GM12891 (cell line): ENCODE results near the gene OR2T1. TPM values are rescaled to one million over a fixed set of nuclear protein-coding genes. Genes with fewer than 3 reads are reported as not detected.
A peak's percentile ranks its signal among the peaks of the same experiment; 100 is the strongest.

ENCODE experiments used
- DNase-seq: peaks from one replicate; pipeline ENCODE4 v3.0.0; 2011; ENCODE audit warnings: low spot score; ENCODE audit not compliant: insufficient read length
- FAIRE-seq: peaks from 2 replicates; lab custom pipeline; 2011; peaks lifted over from hg19 to GRCh38; lab: Jason Lieb, UNC
- PAX5 ChIP-seq: IDR thresholded peaks from 2 replicates; pipeline ENCODE4 v1.6.1; 2011; ENCODE audit warnings: low read length, moderate library complexity, mild to moderate bottlenecking; ENCODE audit not compliant: insufficient read depth, severe bottlenecking
- POLR2A ChIP-seq: IDR thresholded peaks from 2 replicates; pipeline ENCODE4 v1.6.1; 2011; ENCODE audit warnings: low read depth, low read length, control low read depth
- POLR2AphosphoS5 ChIP-seq: IDR thresholded peaks from 2 replicates; pipeline ENCODE4 v1.6.1; 2011; ENCODE audit warnings: low read depth, low read length, control low read depth
- POU2F2 ChIP-seq: IDR thresholded peaks from 2 replicates; pipeline ENCODE4 v1.6.1; 2011; ENCODE audit warnings: low read depth, mild to moderate bottlenecking, control low read depth, low read length, moderate library complexity
- SPI1 ChIP-seq: IDR thresholded peaks from 2 replicates; pipeline ENCODE4 v1.6.1; 2011; ENCODE audit warnings: low read depth, low read length, control low read depth
- TAF1 ChIP-seq: IDR thresholded peaks from 2 replicates; pipeline ENCODE4 v1.6.1; 2011; ENCODE audit warnings: low read depth, low read length, control low read depth
- polyA plus RNA-seq: library from polyadenylated mRNA; unstranded; fragments of >200 nt; gene quantifications from one replicate; pipeline ENCODE4 v1.2.1, GENCODE V29; 2012; ENCODE audit warnings: low read depth, missing spikeins, inconsistent platforms; ENCODE audit not compliant: missing spikeins

OR2T1 gene
- not detected for polyA plus RNA-seq

- TF ChIP-seq PAX5 = no peak
- TF ChIP-seq POU2F2 = no peak
- TF ChIP-seq TAF1 = no peak
- TF ChIP-seq SPI1 = no peak
- TF ChIP-seq POLR2A = no peak
- no peak for TF ChIP-seq POLR2AphosphoS5
- FAIRE-seq = no peak
- no peak for DNase-seq
Observed at GRCh38 chr1:248402748-248403147, at the start of gene OR2T1. TSS of gene OR2T1 (plus strand) at chr1:248403048. CDS start at chr1:248406148, 3,100 bp downstream.

GRCh38 chr1:248359415-248359814 is 43.4 kb upstream of the OR2T1 start:
- FAIRE-seq (no peak), DNase-seq (no peak)
- TF ChIP-seq TAF1 = no peak
- TF ChIP-seq PAX5 = no peak
- TF ChIP-seq POU2F2 = no peak
- no peak for TF ChIP-seq POLR2AphosphoS5

- DNase-seq (no peak), FAIRE-seq (no peak)
- TF ChIP-seq POU2F2 = no peak
- no peak for TF ChIP-seq POLR2AphosphoS5
- no peak for TF ChIP-seq SPI1
- TF ChIP-seq POLR2A = no peak
- TF ChIP-seq PAX5 = no peak
- TF ChIP-seq TAF1 = no peak
Observed at GRCh38 chr1:248361121-248361715, 41.6 kb upstream of the OR2T1 start, which contains the start of gene OR2T4. TSS of gene OR2T4 (plus strand) at chr1:248361665. CDS start at chr1:248361665, 0 bp downstream.

- DNase-seq = no peak
- FAIRE-seq = no peak
- TF ChIP-seq POLR2AphosphoS5 (no peak), POU2F2 (no peak), TAF1 (no peak), PAX5 (no peak), SPI1 (no peak), POLR2A (no peak)
Observed at GRCh38 chr1:248366609-248367008, 36.2 kb upstream of the OR2T1 start.

- FAIRE-seq = peak; percentile 68
- no peak for DNase-seq
- TF ChIP-seq PAX5 (no peak), SPI1 (no peak), POLR2AphosphoS5 (no peak), POU2F2 (no peak), TAF1 (no peak), POLR2A (no peak)
Observed at GRCh38 chr1:248372394-248372793, 30.5 kb upstream of the OR2T1 start.

- DNase-seq (no peak), FAIRE-seq (peak; percentile 43)
- TF ChIP-seq POLR2AphosphoS5 (no peak), SPI1 (no peak), POU2F2 (no peak), POLR2A (no peak), TAF1 (no peak), PAX5 (no peak)
Observed at GRCh38 chr1:248373761-248374160, 29.1 kb upstream of the OR2T1 start.

GRCh38 chr1:248375446-248375845 is 27.4 kb upstream of the OR2T1 start, which contains the start of gene OR2T6:
TSS of gene OR2T6 (plus strand) at chr1:248375746. CDS start at chr1:248387609, 11,863 bp downstream.
- DNase-seq (no peak), FAIRE-seq (no peak)
- TF ChIP-seq SPI1 (no peak), POLR2AphosphoS5 (no peak), TAF1 (no peak), PAX5 (no peak), POU2F2 (no peak), POLR2A (no peak)

- TF ChIP-seq POU2F2 (no peak), POLR2AphosphoS5 (no peak), POLR2A (no peak), SPI1 (no peak), PAX5 (no peak), TAF1 (no peak)
- no peak for FAIRE-seq
- no peak for DNase-seq
Observed at GRCh38 chr1:248376916-248377315, 25.9 kb upstream of the OR2T1 start.

GRCh38 chr1:248380854-248381253 is 22.0 kb upstream of the OR2T1 start:
- FAIRE-seq (no peak), DNase-seq (no peak)
- no peak for TF ChIP-seq POU2F2
- TF ChIP-seq POLR2A = no peak
- TF ChIP-seq SPI1 = no peak
- TF ChIP-seq TAF1 = no peak
- TF ChIP-seq POLR2AphosphoS5 = no peak
- TF ChIP-seq PAX5 = no peak
